AG04449 (cell line): ENCODE data around the gene PDHA1.
A peak's percentile ranks its signal among the peaks of the same experiment; 100 is the strongest.

Experiments
- CTCF ChIA-PET: fragments of 350-600 bp; formaldehyde crosslinking; extraction: SDS; loops from one replicate; lab custom pipeline; 2021; ENCODE audit warnings: antibody characterized with exemption; lab: Yijun Ruan, JAX
- POLR2A ChIA-PET: fragments of 400-600, 350-600 bp; formaldehyde crosslinking; extraction: SDS; loops from one replicate; lab custom pipeline; 2020; ENCODE audit warnings: antibody characterized with exemption, inconsistent platforms; lab: Yijun Ruan, JAX
- DNase-seq: peaks from one replicate; pipeline ENCODE4 v3.0.0-alpha.2; 2010; ENCODE audit warnings: low read depth, low spot score
- H3K4me3 ChIP-seq: 2 replicates; pipeline ENCODE4 v1.5.1; 2011; ENCODE audit warnings: low read depth, mild to moderate bottlenecking, control low read depth, low read length
- TF ChIP-seq, protein P1 (sequence below): IDR thresholded peaks from one replicate; pipeline ENCODE4 v1.5.1; 2011; ENCODE audit warnings: mild to moderate bottlenecking, moderate library complexity, low read length, control low read depth, inconsistent platforms; ENCODE audit not compliant: insufficient read depth; ENCODE audit errors: missing control alignments

The PDHA1 gene

DNA sequence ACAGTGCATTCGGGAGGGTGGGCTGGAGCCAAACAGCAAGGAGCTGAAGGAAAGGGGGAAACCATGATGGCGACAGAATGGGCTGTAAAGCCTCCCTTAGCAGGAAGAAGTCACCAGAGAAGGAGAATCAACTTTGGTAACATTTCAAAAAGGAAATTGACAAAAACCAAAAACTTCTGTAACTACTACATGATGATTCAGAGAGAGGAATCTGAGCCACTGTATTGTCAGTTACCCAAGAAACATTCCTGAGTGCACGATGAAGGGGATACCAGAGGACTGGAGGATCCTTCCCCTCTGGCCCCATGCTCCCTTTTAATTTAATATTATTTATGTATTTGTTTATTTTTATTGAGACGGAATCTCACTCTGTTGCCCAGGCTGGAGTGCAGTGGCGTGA, 26.3 kb downstream of the PDHA1 start:
- H3K4me3 ChIP-seq: no peak overlapping the region
- ChIA-PET CTCF (interaction anchor here (4.6 kb wide), 1 partner anchor 166 kb away, joined by 52 read pairs; no protein-coding TSS in a partner anchor), POLR2A (no interaction called here)
- DNase-seq: no peak
- TF ChIP-seq, protein P1, sequence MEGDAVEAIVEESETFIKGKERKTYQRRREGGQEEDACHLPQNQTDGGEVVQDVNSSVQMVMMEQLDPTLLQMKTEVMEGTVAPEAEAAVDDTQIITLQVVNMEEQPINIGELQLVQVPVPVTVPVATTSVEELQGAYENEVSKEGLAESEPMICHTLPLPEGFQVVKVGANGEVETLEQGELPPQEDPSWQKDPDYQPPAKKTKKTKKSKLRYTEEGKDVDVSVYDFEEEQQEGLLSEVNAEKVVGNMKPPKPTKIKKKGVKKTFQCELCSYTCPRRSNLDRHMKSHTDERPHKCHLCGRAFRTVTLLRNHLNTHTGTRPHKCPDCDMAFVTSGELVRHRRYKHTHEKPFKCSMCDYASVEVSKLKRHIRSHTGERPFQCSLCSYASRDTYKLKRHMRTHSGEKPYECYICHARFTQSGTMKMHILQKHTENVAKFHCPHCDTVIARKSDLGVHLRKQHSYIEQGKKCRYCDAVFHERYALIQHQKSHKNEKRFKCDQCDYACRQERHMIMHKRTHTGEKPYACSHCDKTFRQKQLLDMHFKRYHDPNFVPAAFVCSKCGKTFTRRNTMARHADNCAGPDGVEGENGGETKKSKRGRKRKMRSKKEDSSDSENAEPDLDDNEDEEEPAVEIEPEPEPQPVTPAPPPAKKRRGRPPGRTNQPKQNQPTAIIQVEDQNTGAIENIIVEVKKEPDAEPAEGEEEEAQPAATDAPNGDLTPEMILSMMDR: no peak

DNA sequence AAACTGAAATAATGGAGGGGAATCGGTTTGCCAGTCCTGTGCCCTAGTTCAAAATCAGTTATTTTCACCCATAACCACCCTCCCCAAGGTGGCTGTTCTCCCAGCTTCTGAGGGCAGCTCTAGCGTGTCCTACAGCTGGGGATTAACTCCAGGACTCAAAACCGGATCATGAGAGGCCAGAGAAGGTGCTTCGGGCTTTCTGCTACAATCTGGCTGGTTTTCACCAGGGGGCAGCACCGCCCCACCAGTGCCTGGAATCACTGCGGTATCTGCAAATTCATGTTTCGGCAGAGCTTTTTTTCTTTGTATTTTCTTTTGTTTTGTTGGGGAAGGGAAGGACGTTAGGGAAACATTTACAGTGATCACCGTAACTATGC, 28.4 kb downstream of the PDHA1 start:
- H3K4me3 ChIP-seq: peak overlapping the region; percentile 54
- TF ChIP-seq, protein P1: peak; percentile 77
- ChIA-PET POLR2A (no interaction called here), CTCF (interaction anchor here (0.7 to 4.6 kb wide), 16 partner anchors 10 to 696 kb away, joined by 3 to 52 read pairs (median 4); no protein-coding TSS in a partner anchor)
- no peak for DNase-seq

DNA sequence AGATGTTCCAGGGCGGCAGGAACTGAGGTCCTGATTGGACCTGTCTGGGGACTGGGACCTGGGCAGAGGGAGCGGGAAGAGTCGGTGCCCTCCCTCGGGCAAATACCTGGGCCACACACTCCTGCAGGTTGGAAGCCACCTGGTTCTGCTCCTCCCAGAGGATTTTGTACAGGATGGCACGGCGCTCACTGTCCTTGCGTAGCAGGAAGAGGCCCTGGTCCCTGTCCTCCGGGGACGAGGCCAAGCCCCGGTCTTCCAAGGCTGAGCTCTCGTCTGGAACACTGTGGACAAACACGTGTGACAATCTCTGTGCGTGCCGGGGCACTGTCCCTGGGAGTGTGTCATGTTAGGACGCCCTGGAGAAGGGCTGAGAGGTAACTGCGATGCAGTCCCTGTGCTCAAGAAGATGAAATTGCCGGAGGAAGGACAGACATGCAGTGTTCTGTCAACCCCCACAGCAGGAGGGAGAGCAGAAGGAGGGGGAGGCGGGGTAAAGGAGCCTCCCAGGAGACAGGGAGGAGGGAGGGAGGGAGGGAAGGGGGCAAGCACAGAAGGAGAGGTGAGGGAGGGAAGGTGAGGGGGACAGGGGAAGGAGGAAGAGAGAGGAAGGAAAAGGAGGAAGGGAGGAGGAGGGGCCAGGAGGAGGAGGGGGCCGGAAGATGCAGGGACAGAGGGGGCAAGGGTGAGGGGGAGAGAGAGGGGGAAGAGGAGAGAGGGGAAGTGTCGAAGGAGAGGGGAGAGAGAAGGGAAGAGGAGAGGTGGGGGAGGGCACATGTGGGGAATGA, 29.0 kb downstream of the PDHA1 start:
- ChIA-PET POLR2A (no interaction called here), CTCF (interaction anchor here (0.8 to 4.6 kb wide), 14 partner anchors 10 to 695 kb away, joined by 3 to 52 read pairs (median 4); no protein-coding TSS in a partner anchor)
- no peak for DNase-seq

DNA sequence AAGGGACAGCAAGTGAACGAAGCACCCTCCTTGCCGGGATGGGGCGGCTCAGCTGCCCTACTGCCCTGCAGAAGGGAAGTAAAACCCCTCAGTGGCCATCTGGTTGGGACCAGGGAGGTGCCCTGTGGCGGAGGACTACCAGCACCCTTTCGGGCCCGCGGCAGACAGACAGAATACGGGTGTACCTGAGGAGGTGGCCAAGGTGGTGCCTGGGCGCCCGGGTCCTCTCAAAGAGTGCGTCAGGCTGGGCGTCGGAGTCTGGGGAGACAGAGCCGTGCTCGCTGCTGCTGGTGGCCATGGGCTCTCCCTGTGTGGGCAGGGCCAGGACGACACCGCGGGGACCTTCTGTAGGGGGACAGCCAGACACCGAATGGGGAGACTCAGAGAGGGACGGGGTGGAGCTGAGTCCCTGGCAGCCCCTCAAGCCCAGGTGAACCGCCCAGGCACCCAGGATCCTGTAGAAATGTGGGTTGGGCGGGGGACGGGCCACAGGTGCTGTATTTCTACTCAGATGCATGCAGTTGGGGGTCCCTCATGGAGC, 29.7 kb downstream of the PDHA1 start:
- TF ChIP-seq, protein P1: no peak
- H3K4me3 ChIP-seq: no peak overlapping the region
- no peak for DNase-seq
- ChIA-PET CTCF (interaction anchor here (1.2 to 4.6 kb wide), 2 partner anchors 9 to 162 kb away, joined by 3 to 52 read pairs; no protein-coding TSS in a partner anchor), POLR2A (no interaction called here)

More for the DNA sequence above, 29.0 kb downstream of the PDHA1 start:
- TF ChIP-seq, protein P1: no peak
- H3K4me3 ChIP-seq: peak overlapping the region; percentile 54

DNA sequence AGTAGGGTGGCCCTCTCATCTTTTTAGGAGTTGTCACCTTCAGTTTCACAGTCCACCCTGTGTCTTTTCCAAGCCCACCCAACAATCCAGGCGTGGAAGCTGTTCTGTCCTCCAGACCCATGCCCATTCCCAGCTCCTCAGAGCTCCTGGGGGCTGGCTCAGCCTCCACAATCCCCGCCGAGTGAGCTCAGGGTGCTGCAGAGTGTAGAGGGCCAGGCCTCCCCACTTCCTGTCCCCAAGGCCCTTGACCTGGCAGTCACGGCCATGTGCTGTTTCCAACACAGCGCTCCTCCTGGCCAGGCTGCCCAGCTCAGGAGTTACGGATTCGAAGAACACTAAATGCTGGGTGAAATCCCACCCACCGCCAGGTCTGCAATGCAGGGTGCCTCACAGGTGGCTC, 31.8 kb downstream of the PDHA1 start:
- DNase-seq: no peak
- TF ChIP-seq, protein P1: no peak
- POLR2A ChIA-PET: no interaction called here
- H3K4me3 ChIP-seq: no peak overlapping the region
- CTCF ChIA-PET: interaction anchor here (1.6 kb wide), 1 partner anchor 161 kb away, joined by 9 read pairs; no protein-coding TSS in a partner anchor

DNA sequence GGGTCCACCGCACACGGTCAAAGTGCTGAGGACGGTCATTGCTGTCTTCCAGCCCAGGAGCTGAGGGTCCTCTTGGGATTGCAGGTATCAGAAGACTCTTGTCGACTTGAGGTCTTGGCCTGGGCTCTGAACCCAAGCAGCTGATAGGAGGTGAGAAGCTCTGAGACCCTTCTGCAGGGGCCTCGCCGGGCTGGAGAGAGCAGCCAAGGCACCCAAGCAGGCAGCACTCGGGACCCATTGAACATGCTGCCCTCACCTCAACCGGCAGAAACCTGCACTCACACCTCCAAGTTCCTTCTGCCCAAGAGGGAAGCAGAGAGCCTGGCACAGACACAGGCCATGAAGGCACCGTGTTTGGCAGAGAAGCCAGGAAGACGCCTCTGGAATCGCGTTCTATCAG, 34.1 kb downstream of the PDHA1 start:
- DNase-seq: no peak
- TF ChIP-seq, protein P1: no peak
- CTCF ChIA-PET: no interaction called here
- no peak overlapping the region for H3K4me3 ChIP-seq
- POLR2A ChIA-PET: no interaction called here
